Keratinocyte (primary cell): Measurements from ENCODE around the gene CTNNA3.

ENCODE experiments used
- CTCF ChIP-seq, 3 experiments: IDR thresholded peaks in 1 of 3; conservative IDR thresholded peaks in 1 of 3; optimal IDR thresholded peaks in 1 of 3; 2 replicates in 2 of 3; 3 replicates in 1 of 3; pipeline versions ENCODE3 to v1.5.1; 2011; ENCODE audit warnings: low read length in 3 of 3, mild to moderate bottlenecking in 3 of 3, moderate library complexity in 2 of 3, control low read depth in 1 of 3, inconsistent platforms in 1 of 3; ENCODE audit not compliant: insufficient read depth in 2 of 3; ENCODE audit errors: extremely low read depth in 1 of 3
- EZH2 ChIP-seq: IDR thresholded peaks from one replicate; pipeline ENCODE4 v1.6.1; 2012; ENCODE audit warnings: inconsistent platforms, mild to moderate bottlenecking, low read length, moderate library complexity

- TF ChIP-seq CTCF (optimal IDR thresholded peaks at IDR 0.05 in 1 of 3, IDR thresholded peaks at IDR 0.05 in 1 of 3, conservative IDR thresholded peaks at IDR 0.05 in 1 of 3; ENCODE audit: extremely low read depth in 1 of 3, insufficient read depth in 2 of 3, low read length in 3 of 3) (no peak), EZH2 (no peak)
Measured at GRCh38 chr10:66301078-66301477, 1394.9 kb downstream of the CTNNA3 start.
